GM12872 (cell line): ENCODE data around the gene SUSD6.

ENCODE experiments used
- TF ChIP-seq, protein P1 (sequence below): IDR thresholded peaks from 3 replicates; pipeline ENCODE4 v1.5.1; 2011; ENCODE audit warnings: low read depth, mild to moderate bottlenecking, low read length, moderate library complexity; ENCODE audit not compliant: insufficient read depth

The SUSD6 gene

GRCh38 chr14:69763761-69764510, 152.5 kb downstream of the SUSD6 start:
- TF ChIP-seq, protein P1, sequence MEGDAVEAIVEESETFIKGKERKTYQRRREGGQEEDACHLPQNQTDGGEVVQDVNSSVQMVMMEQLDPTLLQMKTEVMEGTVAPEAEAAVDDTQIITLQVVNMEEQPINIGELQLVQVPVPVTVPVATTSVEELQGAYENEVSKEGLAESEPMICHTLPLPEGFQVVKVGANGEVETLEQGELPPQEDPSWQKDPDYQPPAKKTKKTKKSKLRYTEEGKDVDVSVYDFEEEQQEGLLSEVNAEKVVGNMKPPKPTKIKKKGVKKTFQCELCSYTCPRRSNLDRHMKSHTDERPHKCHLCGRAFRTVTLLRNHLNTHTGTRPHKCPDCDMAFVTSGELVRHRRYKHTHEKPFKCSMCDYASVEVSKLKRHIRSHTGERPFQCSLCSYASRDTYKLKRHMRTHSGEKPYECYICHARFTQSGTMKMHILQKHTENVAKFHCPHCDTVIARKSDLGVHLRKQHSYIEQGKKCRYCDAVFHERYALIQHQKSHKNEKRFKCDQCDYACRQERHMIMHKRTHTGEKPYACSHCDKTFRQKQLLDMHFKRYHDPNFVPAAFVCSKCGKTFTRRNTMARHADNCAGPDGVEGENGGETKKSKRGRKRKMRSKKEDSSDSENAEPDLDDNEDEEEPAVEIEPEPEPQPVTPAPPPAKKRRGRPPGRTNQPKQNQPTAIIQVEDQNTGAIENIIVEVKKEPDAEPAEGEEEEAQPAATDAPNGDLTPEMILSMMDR, result no peak
